GM21515 (cell line): ENCODE measurements around the gene RPS27L.
"Not testable (repeated sequence)": the region's sequence is repeated elsewhere in the genome, so short reads cannot be mapped to it uniquely, and the experiment has no call there.

Experiments used
- ATAC-seq: cut with Tn5 transposase; IDR thresholded peaks from one replicate; pipeline ENCODE4 v1.9.1; 2021; ENCODE audit not compliant: unreplicated experiment

RPS27L gene

DNA sequence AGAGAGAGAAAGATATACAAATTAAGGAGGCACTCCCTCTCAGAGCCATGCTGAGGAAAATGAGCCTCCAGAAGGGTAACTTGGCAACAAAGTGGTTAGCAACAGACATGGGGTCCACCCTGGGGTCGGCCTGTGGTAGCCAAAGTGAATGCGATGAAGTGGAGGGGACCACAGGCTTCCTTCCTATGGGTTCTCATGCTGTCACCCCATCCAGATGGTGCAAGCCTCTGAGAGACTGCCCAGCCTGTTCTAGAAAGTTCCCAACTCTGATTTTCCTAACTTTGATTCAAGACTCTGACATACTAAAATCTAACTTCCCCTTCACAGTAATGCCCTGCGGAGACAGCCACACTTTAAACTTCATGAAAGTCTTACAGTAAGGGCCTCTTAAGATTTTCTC is 53.9 kb downstream of the RPS27L start:
- ATAC-seq = no peak

DNA sequence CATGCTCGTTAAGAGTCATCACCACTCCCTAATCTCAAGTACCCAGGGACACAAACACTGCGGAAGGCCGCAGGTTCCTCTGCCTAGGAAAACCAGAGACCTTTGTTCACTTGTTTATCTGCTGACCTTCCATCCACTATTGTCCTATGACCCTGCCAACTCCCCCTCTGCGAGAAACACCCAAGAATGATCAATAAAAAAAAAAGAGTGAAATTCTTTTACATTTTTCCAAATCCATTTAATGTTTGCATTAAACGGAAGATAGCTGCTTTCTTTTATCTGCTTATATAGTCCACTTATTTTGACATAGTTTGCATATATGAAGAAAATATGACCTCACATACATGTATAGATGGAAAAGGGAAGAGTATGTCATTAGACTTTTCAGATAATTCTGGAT is 57.7 kb downstream of the RPS27L start:
- ATAC-seq = not testable (repeated sequence)

DNA sequence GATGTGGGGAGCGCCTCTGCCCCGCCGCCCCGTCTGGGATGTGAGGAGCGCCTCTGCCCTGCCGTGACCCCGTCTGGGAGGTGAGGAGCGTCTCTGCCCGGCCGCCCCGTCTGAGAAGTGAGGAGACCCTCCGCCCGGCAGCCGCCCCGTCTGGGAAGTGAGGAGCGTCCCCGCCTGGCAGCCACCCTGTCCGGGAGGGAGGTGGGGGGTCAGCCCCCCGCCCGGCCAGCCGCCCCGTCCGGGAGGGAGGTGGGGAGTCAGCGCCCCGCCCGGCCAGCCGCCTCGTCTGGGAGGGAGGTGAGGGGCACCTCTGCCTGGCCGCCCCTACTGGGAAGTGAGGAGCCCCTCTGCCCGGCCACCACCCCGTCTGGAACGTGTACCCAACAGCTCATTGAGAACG is 58.4 kb downstream of the RPS27L start:
- ATAC-seq = not testable (repeated sequence)
